K562 (cell line): ENCODE data around the gene ZNF487. TPM values are rescaled to one million over a fixed set of nuclear protein-coding genes. Genes with fewer than 3 reads are reported as not detected.

ENCODE experiments used
- ATAC-seq: fragments of 200-7000 bp; cut with Tn5 transposase; 3 replicates; pipeline ENCODE4 v1.9.1; 2020; ENCODE audit warnings: moderate library complexity
- BruUV-seq: library from RNA; stranded (reverse); fragments of 400-500 nt; replicated peaks from 2 replicates; lab custom pipeline; 2021; lab: Mats Ljungman, UMichigan
- CTCF ChIA-PET: fragments of 300-600 bp; formaldehyde crosslinking; extraction: SDS; loops from one replicate; lab custom pipeline; 2021; ENCODE audit warnings: low intra/inter-chr PET ratio; lab: Yijun Ruan, JAX
- POLR2A ChIA-PET: fragments of 300-600, 350-650 bp; sonication (Branson Sonifier 250); formaldehyde crosslinking; extraction: SDS; loops from one replicate; lab custom pipeline; 2021; ENCODE audit warnings: antibody characterized with exemption, inconsistent platforms; lab: Yijun Ruan, JAX
- DNase-seq, 4 experiments: peaks; one replicate each; pipeline versions ENCODE4 v3.0.0 to v3.0.0-alpha.2; 2011 to 2018; ENCODE audit warnings: low spot score in 3 of 4, mixed read lengths in 3 of 4; ENCODE audit errors: extremely low read depth in 1 of 4
- FAIRE-seq: peaks from 2 replicates; lab custom pipeline; 2011; peaks lifted over from hg19 to GRCh38; lab: Jason Lieb, UNC
- H2AFZ ChIP-seq: 2 replicates; pipeline ENCODE4 v1.6.0; 2011; ENCODE audit warnings: low read depth, low read length, control low read depth, inconsistent platforms
- H3K27ac ChIP-seq: fragments of 200-600 bp; 3 replicates; pipeline ENCODE4 v1.8.0; 2011; ENCODE audit warnings: low read depth, mild to moderate bottlenecking, control low read depth, inconsistent platforms, low read length, moderate library complexity, mixed read lengths; ENCODE audit errors: extremely low read depth
- H3K27me3 ChIP-seq, 2 experiments: fragments of 300-600 bp in 1 of 2; 2 replicates in 1 of 2; 3 replicates in 1 of 2; pipeline versions ENCODE4 v1.6.0 to v1.8.0; 2011; ENCODE audit warnings: inconsistent platforms in 2 of 2, low read length in 2 of 2, mild to moderate bottlenecking in 1 of 2, mixed read lengths in 1 of 2, moderate library complexity in 1 of 2; ENCODE audit not compliant: control insufficient read depth in 2 of 2, insufficient read depth in 2 of 2
- H3K36me3 ChIP-seq: fragments of 300-600 bp; 3 replicates; pipeline ENCODE4 v1.8.0; 2011; ENCODE audit warnings: mild to moderate bottlenecking, low read length, inconsistent platforms; ENCODE audit not compliant: control insufficient read depth, insufficient read depth
- H3K4me1 ChIP-seq, 2 experiments: fragments of 200-600 bp in 1 of 2; replicated peaks in 1 of 2; 2 replicates in 1 of 2; 3 replicates in 1 of 2; pipeline versions ENCODE4 v1.5.1 to v1.8.0; 2011; ENCODE audit warnings: inconsistent platforms in 2 of 2, low read length in 2 of 2, mild to moderate bottlenecking in 1 of 2, mixed read lengths in 1 of 2, moderate library complexity in 1 of 2; ENCODE audit not compliant: control insufficient read depth in 2 of 2, insufficient read depth in 2 of 2
- H3K4me2 ChIP-seq: 2 replicates; pipeline ENCODE4 v1.6.1; 2011; ENCODE audit warnings: low read length, control low read depth, inconsistent platforms, mixed read lengths; ENCODE audit not compliant: insufficient read depth
- H3K4me3 ChIP-seq: fragments of 200-600 bp; sonication (generic), shearing (Covaris generic); 2 replicates; pipeline ENCODE4 v1.5.1; 2016; ENCODE audit warnings: control low read depth, inconsistent platforms
- H3K79me2 ChIP-seq: fragments of 200-600 bp; 3 replicates; pipeline ENCODE4 v1.8.0; 2011; ENCODE audit warnings: low read length, inconsistent platforms; ENCODE audit not compliant: control insufficient read depth, insufficient read depth
- H3K9ac ChIP-seq, 2 experiments: 2 replicates each; pipeline versions ENCODE4 v1.6.0 to v1.6.1; 2011; ENCODE audit warnings: low read depth in 2 of 2, low read length in 2 of 2, control low read depth in 1 of 2, inconsistent platforms in 1 of 2, mild to moderate bottlenecking in 1 of 2, mixed read lengths in 1 of 2; ENCODE audit not compliant: insufficient read depth in 1 of 2
- H3K9me1 ChIP-seq: one replicate; pipeline ENCODE4 v1.6.0; 2011; ENCODE audit warnings: inconsistent platforms, mild to moderate bottlenecking, low read length, moderate library complexity; ENCODE audit not compliant: control insufficient read depth, insufficient read depth
- H3K9me3 ChIP-seq: replicated peaks from 2 replicates; pipeline ENCODE4 v1.5.1; 2011; ENCODE audit warnings: low read depth, low read length, inconsistent platforms; ENCODE audit not compliant: control insufficient read depth, insufficient read depth
- H4K20me1 ChIP-seq: replicated peaks from 2 replicates; pipeline ENCODE4 v1.6.1; 2011; ENCODE audit warnings: low read length, inconsistent platforms, mixed read lengths; ENCODE audit not compliant: control insufficient read depth, insufficient read depth
- CHCHD3 ChIP-seq: fragments of 250-450 bp; sonication (Bioruptor Pico); IDR thresholded peaks from 2 replicates; pipeline ENCODE4 v2.1.2; 2022; ENCODE audit warnings: mild to moderate bottlenecking
- DEAF1 ChIP-seq: fragments of 450-650 bp; formaldehyde crosslinking; IDR thresholded peaks from 2 replicates; pipeline ENCODE4 v1.4.0; 2020; ENCODE audit warnings: mild to moderate bottlenecking, moderate library complexity
- DPF2 ChIP-seq: fragments of 450-650 bp; IDR thresholded peaks from 2 replicates; pipeline ENCODE4 v1.6.1; 2016
- ELF4 ChIP-seq: fragments of 450-650 bp; formaldehyde crosslinking; IDR thresholded peaks from 2 replicates; pipeline ENCODE4 v1.4.0; 2022; ENCODE audit warnings: missing genetic modification characterization
- FUS ChIP-seq: fragments of 200-400 bp; formaldehyde crosslinking; optimal IDR thresholded peaks from 2 replicates; pipeline ENCODE3; 2017; ENCODE audit warnings: low read depth, low read length
- JUN ChIP-seq, 2 experiments: sonication (generic) in 1 of 2; formaldehyde crosslinking in 1 of 2; IDR thresholded peaks; 2 replicates each; pipeline versions ENCODE4 v1.6.1 to v1.8.0; 2012 to 2022; ENCODE audit warnings: borderline replicate concordance in 2 of 2, mild to moderate bottlenecking in 2 of 2, improper control_type of control experiment in 1 of 2, low read depth in 1 of 2, low read length in 1 of 2, missing genetic modification reagents in 1 of 2
- KDM4B ChIP-seq, 2 experiments: fragments of 450-650 bp in 1 of 2; sonication (generic) in 1 of 2; IDR thresholded peaks; 2 replicates each; pipeline ENCODE4 v1.6.1; 2016 to 2017; ENCODE audit warnings: borderline replicate concordance in 2 of 2, antibody characterized with exemption in 1 of 2, low read depth in 1 of 2, mild to moderate bottlenecking in 1 of 2
- KLF13 ChIP-seq: fragments of 450-650 bp; IDR thresholded peaks from 2 replicates; pipeline ENCODE4 v1.6.1; 2016; ENCODE audit warnings: missing genetic modification characterization, low read depth, mild to moderate bottlenecking, missing compliant biosample characterization, moderate library complexity, borderline replicate concordance
- PBX2 ChIP-seq, 2 experiments: IDR thresholded peaks in 1 of 2; conservative IDR thresholded peaks in 1 of 2; 2 replicates each; pipeline ENCODE4 v1.6.1; 2016; ENCODE audit warnings: low read depth in 2 of 2, mild to moderate bottlenecking in 1 of 2, missing compliant biosample characterization in 1 of 2, missing genetic modification characterization in 1 of 2, moderate library complexity in 1 of 2
- PPARD ChIP-seq: fragments of 250-450 bp; sonication (Bioruptor Pico); IDR thresholded peaks from 2 replicates; pipeline ENCODE4 v1.8.0; 2022; ENCODE audit warnings: inconsistent platforms, mild to moderate bottlenecking, moderate library complexity
- THRAP3 ChIP-seq: fragments of 450-650 bp; IDR thresholded peaks from 2 replicates; pipeline ENCODE4 v1.6.1; 2016; ENCODE audit warnings: mild to moderate bottlenecking, inconsistent platforms, borderline replicate concordance
- ZBTB26 ChIP-seq: fragments of 450-650 bp; formaldehyde crosslinking; IDR thresholded peaks from 2 replicates; pipeline ENCODE4 v1.4.0; 2022; ENCODE audit warnings: missing genetic modification characterization
- ZNF23 ChIP-seq: fragments of 250-450 bp; sonication (Bioruptor Pico); IDR thresholded peaks from 2 replicates; pipeline ENCODE4 v1.4.0; 2020; ENCODE audit warnings: mild to moderate bottlenecking
- WGBS: fragments of 100-300 bp; shearing (Covaris generic); methylation state at CpG from one replicate; pipeline ENCODE4 v1.1.6; 2016; ENCODE audit warnings: low coverage, mixed read lengths; ENCODE audit not compliant: insufficient coverage; ENCODE audit errors: missing lambda C conversion rate; 5-methylcytosine and 5-hydroxymethylcytosine counted together
- in situ Hi-C: fragments of 300-500 bp; cut with MboI; formaldehyde crosslinking; loops from 4 replicates; pipeline ENCODE4 v1.15.0; 2018; ENCODE audit warnings: inconsistent platforms, mixed read lengths
- intact Hi-C: fragments of 100-400 bp; cut with micrococcal nuclease; formaldehyde crosslinking; loops from 2 replicates; pipeline ENCODE4 v1.14.2; 2022
- polyA plus RNA-seq, 8 experiments: library from polyadenylated mRNA; depleted of rRNA in 4 of 8; stranded (reverse) in 5 of 8; unstranded in 3 of 8; fragments of >200 nt; fragmentation: Nextera tagmentation in 2 of 8; fragmentation: Illumina TruSeq in 1 of 8; extraction: Ambion mirVana in 2 of 8; extraction: Trizol in 1 of 8; gene quantifications; 2 replicates each; pipeline versions ENCODE4 v1.2.1 to v1.2.3, GENCODE V29; 2011 to 2014; ENCODE audit warnings: inconsistent platforms in 1 of 8, missing spikeins in 1 of 8
- total RNA-seq, 7 experiments: library from RNA; depleted of rRNA in 6 of 7; stranded (reverse); fragments of >200 nt in 6 of 7; fragmentation: Illumina TruSeq in 2 of 7; extraction: Trizol in 2 of 7; gene quantifications; 2 replicates each; pipeline versions ENCODE4 v1.2.1 to v1.2.3, GENCODE V29; 2011 to 2021; ENCODE audit warnings: low replicate concordance in 1 of 7

Gene ZNF487
- total and polyA plus RNA-seq, 9 of the 15 experiments (the other 6 are each of a cell fraction or from before 2014, with no cell fraction given): 1.9 to 6.5 (median 4.2) TPM

GRCh38 chr10:43403911-43404703 lies 32.8 kb upstream of the ZNF487 start (continued):
- TF ChIP-seq DPF2 (peak; percentile 66), ZBTB26 (CRISPR knock-in tag) (no peak), PPARD (CRISPR knock-in tag) (no peak), ZNF23 (CRISPR knock-in tag) (no peak), KDM4B (IDR thresholded peaks at IDR 0.05; ENCODE audit: borderline replicate concordance in 2 of 2, low read depth in 1 of 2) (no peak)

GRCh38 chr10:43404704-43405084 lies 32.2 kb upstream of the ZNF487 start:
- ChIA-PET CTCF (no interaction called here), POLR2A (interaction anchor here (3.9 kb wide), 1 partner anchor 7 kb away, joined by 60 read pairs; no protein-coding TSS in a partner anchor)
- Histone ChIP-seq H3K27me3 (no peaks in the 10 kb centered on the region), H3K4me3 (peak overlapping the region; percentile 82), H3K4me1 (peaks cover 44 to 45% of the 10 kb centered on the region in 2 experiments), H3K9me1 (peaks cover under 1% of the 10 kb centered on the region), H3K9ac (peak overlapping the region; percentile 83 to 91; a peak in 3 of 4 replicates), H4K20me1 (peaks cover 64% of the 10 kb centered on the region), H3K36me3 (peaks cover 62% of the 10 kb centered on the region), H2AFZ (no peak overlapping the region), H3K4me2 (peak overlapping the region; percentile 84), H3K79me2 (peaks cover 97% of the 10 kb centered on the region), H3K27ac (peak overlapping the region; percentile 54; the same call in 2 of the 3 replicates), H3K9me3 (no peaks in the 10 kb centered on the region)
- no peak for ATAC-seq
- in situ Hi-C loops (no loop called here), intact Hi-C loops (no loop called here)
- peak in 1 of 4 experiments; percentile 6 for DNase-seq
- whole genome bisulfite sequencing: 3% methylated on average over 6 of the region's 6 CpGs
- FAIRE-seq: no peak
- no TSS peak for BruUV-seq
- TF ChIP-seq PBX2 (CRISPR knock-in tag; IDR thresholded peaks at IDR 0.05; ENCODE audit: low read depth) (no peak), PBX2 (tag; conservative IDR thresholded peaks at IDR 0.05; ENCODE audit: low read depth) (no peak), THRAP3 (no peak), CHCHD3 (CRISPR knock-in tag) (no peak), DEAF1 (CRISPR knock-in tag) (0 out of 2 replicates have a peak, but pooled peaks have one; percentile 21), ELF4 (CRISPR knock-in tag) (0 out of 2 replicates have a peak, but pooled peaks have one; percentile 32), JUN (IDR thresholded peaks at IDR 0.05; ENCODE audit: borderline replicate concordance, low read depth, low read length) (no peak), JUN (CRISPR knock-in tag; IDR thresholded peaks at IDR 0.05; ENCODE audit: borderline replicate concordance) (no peak), KLF13 (no peak), FUS (no peak)
